ENCODE measurements around the gene ZNF627. TPM values are rescaled to one million over a fixed set of nuclear protein-coding genes. Genes with fewer than 3 reads are reported as not detected.
A peak's percentile ranks its signal among the peaks of the same experiment; 100 is the strongest.
"Not testable (repeated sequence)": the region's sequence is repeated elsewhere in the genome, so short reads cannot be mapped to it uniquely, and the experiment has no call there.

Gene ZNF627
- total RNA-seq, 2 donors from 2014 or later = 7.6 to 10.3 TPM

- Histone ChIP-seq H3K27ac (no peak overlapping the region), H3K36me3 (no peaks in the 10 kb centered on the region), H3K4me3 (no peak overlapping the region), H3K4me1 (peaks cover 7% of the 10 kb centered on the region), H3K9ac (ENCODE audit: low read depth in 2 of 2, low read length in 2 of 2) (no peak overlapping the region), H3K9me3 (no peaks in the 10 kb centered on the region), H3K27me3 (no peaks in the 10 kb centered on the region)
- DNase-seq = peak; percentile 72
- TF ChIP-seq CTCF (IDR thresholded peaks at IDR 0.05) = peak; percentile 49
- intact Hi-C loops (cut with DNase I) = no loop called here
These were observed 36.8 kb upstream of the ZNF627 start for GRCh38 chr19:11560404-11561051.

- intact Hi-C loops (cut with DNase I) = loop anchor here (2.0 kb wide), 1 partner anchor 25 kb away; no protein-coding TSS in a partner anchor
- H3K4me3 ChIP-seq = no peak overlapping the region
- DNase-seq = no peak
- no peaks in the 10 kb centered on the region for H3K27me3 ChIP-seq
- no peaks in the 10 kb centered on the region for H3K36me3 ChIP-seq
- H3K4me1 ChIP-seq = no peaks in the 10 kb centered on the region
- no peak for TF ChIP-seq CTCF (IDR thresholded peaks at IDR 0.05)
- no peaks in the 10 kb centered on the region for H3K9me3 ChIP-seq
- no peak overlapping the region for H3K9ac ChIP-seq (ENCODE audit: low read depth in 2 of 2, low read length in 2 of 2)
- no peak overlapping the region for H3K27ac ChIP-seq
These were observed 33.8 kb upstream of the ZNF627 start for GRCh38 chr19:11563532-11563931.

GRCh38 chr19:11564082-11564807 lies 33.0 kb upstream of the ZNF627 start:
- H3K36me3 ChIP-seq; DNase-seq; H3K4me3 ChIP-seq; H3K27ac ChIP-seq; H3K9me3 ChIP-seq; H3K9ac ChIP-seq (ENCODE audit: low read depth in 2 of 2, low read length in 2 of 2); H3K27me3 ChIP-seq; intact Hi-C loops (cut with DNase I); H3K4me1 ChIP-seq: not testable (repeated sequence)

- DNase-seq; H3K9ac ChIP-seq (ENCODE audit: low read depth in 2 of 2, low read length in 2 of 2); H3K4me3 ChIP-seq; H3K36me3 ChIP-seq; H3K9me3 ChIP-seq; H3K4me1 ChIP-seq; H3K27ac ChIP-seq; H3K27me3 ChIP-seq; intact Hi-C loops (cut with DNase I): not testable (repeated sequence)
These were observed 31.7 kb upstream of the ZNF627 start for GRCh38 chr19:11565649-11565980.

GRCh38 chr19:11566164-11566563 lies 31.1 kb upstream of the ZNF627 start:
- H3K4me1 ChIP-seq = no peaks in the 10 kb centered on the region
- TF ChIP-seq CTCF (IDR thresholded peaks at IDR 0.05) = no peak
- DNase-seq = no peak
- H3K4me3 ChIP-seq = no peak overlapping the region
- H3K9me3 ChIP-seq = no peaks in the 10 kb centered on the region
- no peak overlapping the region for H3K9ac ChIP-seq (ENCODE audit: low read depth in 2 of 2, low read length in 2 of 2)
- no peak overlapping the region for H3K27ac ChIP-seq
- no peaks in the 10 kb centered on the region for H3K27me3 ChIP-seq
- no peaks in the 10 kb centered on the region for H3K36me3 ChIP-seq
- intact Hi-C loops (cut with DNase I) = no loop called here

- Histone ChIP-seq H3K27ac (no peak overlapping the region), H3K9me3 (no peaks in the 10 kb centered on the region), H3K9ac (ENCODE audit: low read depth in 2 of 2, low read length in 2 of 2) (no peak overlapping the region), H3K36me3 (no peaks in the 10 kb centered on the region), H3K27me3 (no peaks in the 10 kb centered on the region), H3K4me1 (no peaks in the 10 kb centered on the region), H3K4me3 (no peak overlapping the region)
- TF ChIP-seq CTCF (IDR thresholded peaks at IDR 0.05) = no peak
- DNase-seq = no peak
- intact Hi-C loops (cut with DNase I) = no loop called here
These were observed 27.2 kb upstream of the ZNF627 start for GRCh38 chr19:11570039-11570462.

GRCh38 chr19:11573354-11573753 lies 23.9 kb upstream of the ZNF627 start:
- DNase-seq; H3K27ac ChIP-seq; H3K4me3 ChIP-seq; H3K4me1 ChIP-seq; H3K9me3 ChIP-seq; H3K27me3 ChIP-seq; intact Hi-C loops (cut with DNase I); H3K36me3 ChIP-seq; H3K9ac ChIP-seq (ENCODE audit: low read depth in 2 of 2, low read length in 2 of 2): not testable (repeated sequence)

GRCh38 chr19:11573763-11574162 lies 23.5 kb upstream of the ZNF627 start:
- H3K4me1 ChIP-seq; H3K27ac ChIP-seq; DNase-seq; H3K4me3 ChIP-seq; H3K27me3 ChIP-seq; H3K36me3 ChIP-seq; H3K9ac ChIP-seq (ENCODE audit: low read depth in 2 of 2, low read length in 2 of 2); intact Hi-C loops (cut with DNase I); H3K9me3 ChIP-seq: not testable (repeated sequence)
